K562 (cell line): ENCODE results near the gene ANXA2. TPM values are rescaled to one million over a fixed set of nuclear protein-coding genes. Genes with fewer than 3 reads are reported as not detected.

Experiments used
- ATAC-seq: fragments of 200-7000 bp; cut with Tn5 transposase; 3 replicates; pipeline ENCODE4 v1.9.1; 2020; ENCODE audit warnings: moderate library complexity
- BruUV-seq: library from RNA; stranded (reverse); fragments of 400-500 nt; replicated peaks from 2 replicates; lab custom pipeline; 2021; lab: Mats Ljungman, UMichigan
- CTCF ChIA-PET: fragments of 300-600 bp; formaldehyde crosslinking; extraction: SDS; loops from one replicate; lab custom pipeline; 2021; ENCODE audit warnings: low intra/inter-chr PET ratio; lab: Yijun Ruan, JAX
- POLR2A ChIA-PET: fragments of 300-600, 350-650 bp; sonication (Branson Sonifier 250); formaldehyde crosslinking; extraction: SDS; loops from one replicate; lab custom pipeline; 2021; ENCODE audit warnings: antibody characterized with exemption, inconsistent platforms; lab: Yijun Ruan, JAX
- DNase-seq, 4 experiments: peaks; one replicate each; pipeline versions ENCODE4 v3.0.0 to v3.0.0-alpha.2; 2011 to 2018; ENCODE audit warnings: low spot score in 3 of 4, mixed read lengths in 3 of 4; ENCODE audit errors: extremely low read depth in 1 of 4
- FAIRE-seq: peaks from 2 replicates; lab custom pipeline; 2011; peaks lifted over from hg19 to GRCh38; lab: Jason Lieb, UNC
- H2AFZ ChIP-seq: 2 replicates; pipeline ENCODE4 v1.6.0; 2011; ENCODE audit warnings: low read depth, low read length, control low read depth, inconsistent platforms
- H3K27ac ChIP-seq: fragments of 200-600 bp; 3 replicates; pipeline ENCODE4 v1.8.0; 2011; ENCODE audit warnings: low read depth, mild to moderate bottlenecking, control low read depth, inconsistent platforms, low read length, moderate library complexity, mixed read lengths; ENCODE audit errors: extremely low read depth
- H3K27me3 ChIP-seq, 2 experiments: fragments of 300-600 bp in 1 of 2; 2 replicates in 1 of 2; 3 replicates in 1 of 2; pipeline versions ENCODE4 v1.6.0 to v1.8.0; 2011; ENCODE audit warnings: inconsistent platforms in 2 of 2, low read length in 2 of 2, mild to moderate bottlenecking in 1 of 2, mixed read lengths in 1 of 2, moderate library complexity in 1 of 2; ENCODE audit not compliant: control insufficient read depth in 2 of 2, insufficient read depth in 2 of 2
- H3K36me3 ChIP-seq: fragments of 300-600 bp; 3 replicates; pipeline ENCODE4 v1.8.0; 2011; ENCODE audit warnings: mild to moderate bottlenecking, low read length, inconsistent platforms; ENCODE audit not compliant: control insufficient read depth, insufficient read depth
- H3K4me1 ChIP-seq, 2 experiments: fragments of 200-600 bp in 1 of 2; replicated peaks in 1 of 2; 2 replicates in 1 of 2; 3 replicates in 1 of 2; pipeline versions ENCODE4 v1.5.1 to v1.8.0; 2011; ENCODE audit warnings: inconsistent platforms in 2 of 2, low read length in 2 of 2, mild to moderate bottlenecking in 1 of 2, mixed read lengths in 1 of 2, moderate library complexity in 1 of 2; ENCODE audit not compliant: control insufficient read depth in 2 of 2, insufficient read depth in 2 of 2
- H3K4me2 ChIP-seq: 2 replicates; pipeline ENCODE4 v1.6.1; 2011; ENCODE audit warnings: low read length, control low read depth, inconsistent platforms, mixed read lengths; ENCODE audit not compliant: insufficient read depth
- H3K4me3 ChIP-seq: fragments of 200-600 bp; sonication (generic), shearing (Covaris generic); 2 replicates; pipeline ENCODE4 v1.5.1; 2016; ENCODE audit warnings: control low read depth, inconsistent platforms
- H3K79me2 ChIP-seq: fragments of 200-600 bp; 3 replicates; pipeline ENCODE4 v1.8.0; 2011; ENCODE audit warnings: low read length, inconsistent platforms; ENCODE audit not compliant: control insufficient read depth, insufficient read depth
- H3K9ac ChIP-seq, 2 experiments: 2 replicates each; pipeline versions ENCODE4 v1.6.0 to v1.6.1; 2011; ENCODE audit warnings: low read depth in 2 of 2, low read length in 2 of 2, control low read depth in 1 of 2, inconsistent platforms in 1 of 2, mild to moderate bottlenecking in 1 of 2, mixed read lengths in 1 of 2; ENCODE audit not compliant: insufficient read depth in 1 of 2
- H3K9me1 ChIP-seq: one replicate; pipeline ENCODE4 v1.6.0; 2011; ENCODE audit warnings: inconsistent platforms, mild to moderate bottlenecking, low read length, moderate library complexity; ENCODE audit not compliant: control insufficient read depth, insufficient read depth
- H3K9me3 ChIP-seq: replicated peaks from 2 replicates; pipeline ENCODE4 v1.5.1; 2011; ENCODE audit warnings: low read depth, low read length, inconsistent platforms; ENCODE audit not compliant: control insufficient read depth, insufficient read depth
- H4K20me1 ChIP-seq: replicated peaks from 2 replicates; pipeline ENCODE4 v1.6.1; 2011; ENCODE audit warnings: low read length, inconsistent platforms, mixed read lengths; ENCODE audit not compliant: control insufficient read depth, insufficient read depth
- E2F8 ChIP-seq: fragments of 450-650 bp; IDR thresholded peaks from 2 replicates; pipeline ENCODE4 v1.7.1; 2018; ENCODE audit warnings: mild to moderate bottlenecking, low read depth; ENCODE audit not compliant: partially characterized antibody
- GATA2 ChIP-seq: sonication (generic); formaldehyde crosslinking; IDR thresholded peaks from 2 replicates; pipeline ENCODE4 v1.4.0; 2020; ENCODE audit warnings: mild to moderate bottlenecking, missing genetic modification reagents
- IFI16 ChIP-seq: fragments of 250-450 bp; sonication (Bioruptor Pico); IDR thresholded peaks from 2 replicates; pipeline ENCODE4 v2.1.2; 2022; ENCODE audit warnings: mild to moderate bottlenecking, inconsistent platforms
- PATZ1 ChIP-seq: fragments of 250-450 bp; sonication (Bioruptor Pico); IDR thresholded peaks from 2 replicates; pipeline ENCODE4 v1.5.0; 2020; ENCODE audit warnings: mild to moderate bottlenecking, borderline replicate concordance
- ZNF644 ChIP-seq: fragments of 200-800 bp; sonication (Bioruptor generic); IDR thresholded peaks from 2 replicates; pipeline ENCODE4 v1.6.1; 2016; ENCODE audit warnings: low read depth, missing genetic modification characterization, missing compliant biosample characterization
- WGBS: fragments of 100-300 bp; shearing (Covaris generic); methylation state at CpG from one replicate; pipeline ENCODE4 v1.1.6; 2016; ENCODE audit warnings: low coverage, mixed read lengths; ENCODE audit not compliant: insufficient coverage; ENCODE audit errors: missing lambda C conversion rate; 5-methylcytosine and 5-hydroxymethylcytosine counted together
- in situ Hi-C: fragments of 300-500 bp; cut with MboI; formaldehyde crosslinking; loops from 4 replicates; pipeline ENCODE4 v1.15.0; 2018; ENCODE audit warnings: inconsistent platforms, mixed read lengths
- intact Hi-C: fragments of 100-400 bp; cut with micrococcal nuclease; formaldehyde crosslinking; loops from 2 replicates; pipeline ENCODE4 v1.14.2; 2022
- polyA plus RNA-seq, 8 experiments: library from polyadenylated mRNA; depleted of rRNA in 4 of 8; stranded (reverse) in 5 of 8; unstranded in 3 of 8; fragments of >200 nt; fragmentation: Nextera tagmentation in 2 of 8; fragmentation: Illumina TruSeq in 1 of 8; extraction: Ambion mirVana in 2 of 8; extraction: Trizol in 1 of 8; gene quantifications; 2 replicates each; pipeline versions ENCODE4 v1.2.1 to v1.2.3, GENCODE V29; 2011 to 2014; ENCODE audit warnings: inconsistent platforms in 1 of 8, missing spikeins in 1 of 8
- total RNA-seq, 7 experiments: library from RNA; depleted of rRNA in 6 of 7; stranded (reverse); fragments of >200 nt in 6 of 7; fragmentation: Illumina TruSeq in 2 of 7; extraction: Trizol in 2 of 7; gene quantifications; 2 replicates each; pipeline versions ENCODE4 v1.2.1 to v1.2.3, GENCODE V29; 2011 to 2021; ENCODE audit warnings: low replicate concordance in 1 of 7
- TF ChIP-seq, protein P1 (sequence below): fragments of 450-650 bp; IDR thresholded peaks from 2 replicates; pipeline ENCODE4 v1.6.1; 2016; ENCODE audit warnings: mild to moderate bottlenecking

ANXA2 gene
- total and polyA plus RNA-seq, 9 of the 15 experiments (the other 6 are each of a cell fraction or from before 2014, with no cell fraction given), result 301 to 1,102 (median 452) TPM

- H3K27me3 ChIP-seq, result peaks cover 3 to 9% of the 10 kb centered on the region in 2 experiments; a peak in 3 of 5 replicates
- WGBS, result 70% methylated on average over 8 of the region's 8 CpGs
- H3K4me3 ChIP-seq, result no peak overlapping the region
- TF ChIP-seq ZNF644 (tag) (no peak), GATA2 (no peak), PATZ1 (CRISPR knock-in tag) (no peak), E2F8 (no peak), IFI16 (CRISPR knock-in tag) (no peak)
- TF ChIP-seq, protein P1, sequence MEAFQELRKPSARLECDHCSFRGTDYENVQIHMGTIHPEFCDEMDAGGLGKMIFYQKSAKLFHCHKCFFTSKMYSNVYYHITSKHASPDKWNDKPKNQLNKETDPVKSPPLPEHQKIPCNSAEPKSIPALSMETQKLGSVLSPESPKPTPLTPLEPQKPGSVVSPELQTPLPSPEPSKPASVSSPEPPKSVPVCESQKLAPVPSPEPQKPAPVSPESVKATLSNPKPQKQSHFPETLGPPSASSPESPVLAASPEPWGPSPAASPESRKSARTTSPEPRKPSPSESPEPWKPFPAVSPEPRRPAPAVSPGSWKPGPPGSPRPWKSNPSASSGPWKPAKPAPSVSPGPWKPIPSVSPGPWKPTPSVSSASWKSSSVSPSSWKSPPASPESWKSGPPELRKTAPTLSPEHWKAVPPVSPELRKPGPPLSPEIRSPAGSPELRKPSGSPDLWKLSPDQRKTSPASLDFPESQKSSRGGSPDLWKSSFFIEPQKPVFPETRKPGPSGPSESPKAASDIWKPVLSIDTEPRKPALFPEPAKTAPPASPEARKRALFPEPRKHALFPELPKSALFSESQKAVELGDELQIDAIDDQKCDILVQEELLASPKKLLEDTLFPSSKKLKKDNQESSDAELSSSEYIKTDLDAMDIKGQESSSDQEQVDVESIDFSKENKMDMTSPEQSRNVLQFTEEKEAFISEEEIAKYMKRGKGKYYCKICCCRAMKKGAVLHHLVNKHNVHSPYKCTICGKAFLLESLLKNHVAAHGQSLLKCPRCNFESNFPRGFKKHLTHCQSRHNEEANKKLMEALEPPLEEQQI, result no peak
- DNase-seq (no peak), FAIRE-seq (no peak), ATAC-seq (no peak)
- H3K9ac ChIP-seq, result no peak overlapping the region
- no peaks in the 10 kb centered on the region for H3K79me2 ChIP-seq
- no peaks in the 10 kb centered on the region for H3K9me1 ChIP-seq
- H4K20me1 ChIP-seq, result no peaks in the 10 kb centered on the region
- no TSS peak for BruUV-seq
- H3K4me2 ChIP-seq, result no peak overlapping the region
- no peak overlapping the region for H2AFZ ChIP-seq
- ChIA-PET POLR2A (interaction anchor here (0.7 to 1.5 kb wide), 2 partner anchors 8 to 186 kb away, joined by 3 to 4 read pairs; no protein-coding TSS in a partner anchor), CTCF (no interaction called here)
- no peak overlapping the region for H3K27ac ChIP-seq
- in situ Hi-C loops, result loop anchor here (25.0 kb wide), 1 partner anchor 568 kb away; no protein-coding TSS in a partner anchor
- no peaks in the 10 kb centered on the region for H3K4me1 ChIP-seq
- no peaks in the 10 kb centered on the region for H3K9me3 ChIP-seq
- intact Hi-C loops, result loop anchor here (5.0 kb wide), 1 partner anchor 178 kb away; no protein-coding TSS in a partner anchor
- peaks cover 32% of the 10 kb centered on the region for H3K36me3 ChIP-seq
Measured at GRCh38 chr15:60344461-60344860, 53.3 kb downstream of the ANXA2 start.
